ENCODE measurements around the gene ITPR1. TPM values are rescaled to one million over a fixed set of nuclear protein-coding genes. Genes with fewer than 3 reads are reported as not detected.

The ITPR1 gene
- total RNA-seq, 1 experiment from 2014 or later = 8.7 TPM

GRCh38 chr3:4581920-4582611 lies 88.9 kb downstream of the ITPR1 start:
- DNase-seq (ENCODE audit: low read depth, low spot score) = no peak
- no TSS peak for BruUV-seq (replicated peaks)
- in situ Hi-C loops (cut with HindIII; ENCODE audit: low pct_unique_long_range_greater_than_20kb, low sequenced_read_pairs) (no loop called here), intact Hi-C loops (cut with micrococcal nuclease; ENCODE audit: unreplicated experiment) (no loop called here)
- Histone ChIP-seq H3K27me3 (ENCODE audit: control insufficient read depth, insufficient read depth, low read length) (no peaks in the 10 kb centered on the region), H3K4me3 (ENCODE audit: low read depth in 2 of 2, low read length in 2 of 2) (no peak overlapping the region), H3K36me3 (ENCODE audit: control insufficient read depth, insufficient read depth, low read length) (no peaks in the 10 kb centered on the region), H3K4me1 (ENCODE audit: control insufficient read depth, insufficient read depth, low read length) (no peaks in the 10 kb centered on the region; the same call in 1 of the 2 replicates), H3K9me3 (ENCODE audit: control insufficient read depth, insufficient read depth, low read depth, low read length) (no peaks in the 10 kb centered on the region), H3K27ac (ENCODE audit: low read length) (no peak overlapping the region)
- no peak for TF ChIP-seq SIN3A (IDR thresholded peaks at IDR 0.05; ENCODE audit: borderline replicate concordance, insufficient read depth, low read depth, low read length)
- TF ChIP-seq POLR2AphosphoS5 (IDR thresholded peaks at IDR 0.05; ENCODE audit: low read depth, low read length) = no peak
- TF ChIP-seq TCF7L2 (IDR thresholded peaks at IDR 0.05; ENCODE audit: low read depth, low read length) = no peak
- TF ChIP-seq, protein P1, sequence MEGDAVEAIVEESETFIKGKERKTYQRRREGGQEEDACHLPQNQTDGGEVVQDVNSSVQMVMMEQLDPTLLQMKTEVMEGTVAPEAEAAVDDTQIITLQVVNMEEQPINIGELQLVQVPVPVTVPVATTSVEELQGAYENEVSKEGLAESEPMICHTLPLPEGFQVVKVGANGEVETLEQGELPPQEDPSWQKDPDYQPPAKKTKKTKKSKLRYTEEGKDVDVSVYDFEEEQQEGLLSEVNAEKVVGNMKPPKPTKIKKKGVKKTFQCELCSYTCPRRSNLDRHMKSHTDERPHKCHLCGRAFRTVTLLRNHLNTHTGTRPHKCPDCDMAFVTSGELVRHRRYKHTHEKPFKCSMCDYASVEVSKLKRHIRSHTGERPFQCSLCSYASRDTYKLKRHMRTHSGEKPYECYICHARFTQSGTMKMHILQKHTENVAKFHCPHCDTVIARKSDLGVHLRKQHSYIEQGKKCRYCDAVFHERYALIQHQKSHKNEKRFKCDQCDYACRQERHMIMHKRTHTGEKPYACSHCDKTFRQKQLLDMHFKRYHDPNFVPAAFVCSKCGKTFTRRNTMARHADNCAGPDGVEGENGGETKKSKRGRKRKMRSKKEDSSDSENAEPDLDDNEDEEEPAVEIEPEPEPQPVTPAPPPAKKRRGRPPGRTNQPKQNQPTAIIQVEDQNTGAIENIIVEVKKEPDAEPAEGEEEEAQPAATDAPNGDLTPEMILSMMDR (IDR thresholded peaks at IDR 0.05) = no peak
- TF ChIP-seq, protein P2, sequence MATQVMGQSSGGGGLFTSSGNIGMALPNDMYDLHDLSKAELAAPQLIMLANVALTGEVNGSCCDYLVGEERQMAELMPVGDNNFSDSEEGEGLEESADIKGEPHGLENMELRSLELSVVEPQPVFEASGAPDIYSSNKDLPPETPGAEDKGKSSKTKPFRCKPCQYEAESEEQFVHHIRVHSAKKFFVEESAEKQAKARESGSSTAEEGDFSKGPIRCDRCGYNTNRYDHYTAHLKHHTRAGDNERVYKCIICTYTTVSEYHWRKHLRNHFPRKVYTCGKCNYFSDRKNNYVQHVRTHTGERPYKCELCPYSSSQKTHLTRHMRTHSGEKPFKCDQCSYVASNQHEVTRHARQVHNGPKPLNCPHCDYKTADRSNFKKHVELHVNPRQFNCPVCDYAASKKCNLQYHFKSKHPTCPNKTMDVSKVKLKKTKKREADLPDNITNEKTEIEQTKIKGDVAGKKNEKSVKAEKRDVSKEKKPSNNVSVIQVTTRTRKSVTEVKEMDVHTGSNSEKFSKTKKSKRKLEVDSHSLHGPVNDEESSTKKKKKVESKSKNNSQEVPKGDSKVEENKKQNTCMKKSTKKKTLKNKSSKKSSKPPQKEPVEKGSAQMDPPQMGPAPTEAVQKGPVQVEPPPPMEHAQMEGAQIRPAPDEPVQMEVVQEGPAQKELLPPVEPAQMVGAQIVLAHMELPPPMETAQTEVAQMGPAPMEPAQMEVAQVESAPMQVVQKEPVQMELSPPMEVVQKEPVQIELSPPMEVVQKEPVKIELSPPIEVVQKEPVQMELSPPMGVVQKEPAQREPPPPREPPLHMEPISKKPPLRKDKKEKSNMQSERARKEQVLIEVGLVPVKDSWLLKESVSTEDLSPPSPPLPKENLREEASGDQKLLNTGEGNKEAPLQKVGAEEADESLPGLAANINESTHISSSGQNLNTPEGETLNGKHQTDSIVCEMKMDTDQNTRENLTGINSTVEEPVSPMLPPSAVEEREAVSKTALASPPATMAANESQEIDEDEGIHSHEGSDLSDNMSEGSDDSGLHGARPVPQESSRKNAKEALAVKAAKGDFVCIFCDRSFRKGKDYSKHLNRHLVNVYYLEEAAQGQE (IDR thresholded peaks at IDR 0.05; ENCODE audit: insufficient read depth in 1 of 2, low read depth in 2 of 2, low read length in 1 of 2) = no peak
- POLR2A ChIA-PET = interaction anchor here (1.0 kb wide), 1 partner anchor 17 kb away, joined by 3 read pairs; no protein-coding TSS in a partner anchor
- no peak for ATAC-seq
- CTCF ChIA-PET = no interaction called here

- no peaks in the 10 kb centered on the region for H3K27me3 ChIP-seq (ENCODE audit: control insufficient read depth, insufficient read depth, low read length)
- no peak overlapping the region for H3K27ac ChIP-seq (ENCODE audit: low read length)
- H3K4me1 ChIP-seq (ENCODE audit: control insufficient read depth, insufficient read depth, low read length) = no peaks in the 10 kb centered on the region; the same call in 1 of the 2 replicates
- H3K4me3 ChIP-seq (ENCODE audit: low read depth in 2 of 2, low read length in 2 of 2) = no peak overlapping the region
- in situ Hi-C loops (cut with HindIII; ENCODE audit: low pct_unique_long_range_greater_than_20kb, low sequenced_read_pairs) = no loop called here
- intact Hi-C loops (cut with micrococcal nuclease; ENCODE audit: unreplicated experiment) = no loop called here
- ChIA-PET CTCF (no interaction called here), POLR2A (interaction anchor here (1.0 kb wide), 1 partner anchor 18 kb away, joined by 3 read pairs; no protein-coding TSS in a partner anchor)
- no peak for TF ChIP-seq SIN3A (IDR thresholded peaks at IDR 0.05; ENCODE audit: borderline replicate concordance, insufficient read depth, low read depth, low read length)
- no peak for TF ChIP-seq TCF7L2 (IDR thresholded peaks at IDR 0.05; ENCODE audit: low read depth, low read length)
- TF ChIP-seq, protein P2 (IDR thresholded peaks at IDR 0.05; ENCODE audit: insufficient read depth in 1 of 2, low read depth in 2 of 2, low read length in 1 of 2) = no peak
- TF ChIP-seq, protein P1 (IDR thresholded peaks at IDR 0.05) = no peak
- TF ChIP-seq POLR2AphosphoS5 (IDR thresholded peaks at IDR 0.05; ENCODE audit: low read depth, low read length) = no peak
- H3K36me3 ChIP-seq (ENCODE audit: control insufficient read depth, insufficient read depth, low read length) = no peaks in the 10 kb centered on the region
- ATAC-seq (no peak), DNase-seq (ENCODE audit: low read depth, low spot score) (no peak)
- BruUV-seq (replicated peaks) = no TSS peak
- no peaks in the 10 kb centered on the region for H3K9me3 ChIP-seq (ENCODE audit: control insufficient read depth, insufficient read depth, low read depth, low read length)
Observed at GRCh38 chr3:4582624-4583023, 89.5 kb downstream of the ITPR1 start.

All from Panc1 (cell line).